Endodermal cell (in vitro differentiated cells): ENCODE results near the gene FBXO48. TPM values are rescaled to one million over a fixed set of nuclear protein-coding genes. Genes with fewer than 3 reads are reported as not detected.

Source experiments
- DNase-seq: peaks from one replicate; pipeline ENCODE4 v3.0.0-alpha.2; 2017
- H3K27ac ChIP-seq: 2 replicates; pipeline ENCODE4 v1.5.1; 2013; ENCODE audit warnings: mild to moderate bottlenecking, low read depth, low read length, moderate library complexity
- H3K27me3 ChIP-seq: 2 replicates; pipeline ENCODE4 v1.6.1; 2013; ENCODE audit warnings: mild to moderate bottlenecking, low read length, moderate library complexity; ENCODE audit not compliant: insufficient read depth, control insufficient read depth, poor library complexity, severe bottlenecking
- H3K36me3 ChIP-seq: 2 replicates; pipeline ENCODE4 v1.7.0; 2013; ENCODE audit warnings: mild to moderate bottlenecking, low read length, moderate library complexity; ENCODE audit not compliant: control insufficient read depth, insufficient read depth
- H3K4me1 ChIP-seq: one replicate; pipeline ENCODE4 v1.7.0; 2013; ENCODE audit warnings: low read length; ENCODE audit not compliant: control insufficient read depth, insufficient read depth
- H3K4me3 ChIP-seq: 2 replicates; pipeline ENCODE4 v1.5.1; 2013; ENCODE audit warnings: mild to moderate bottlenecking, low read length, moderate library complexity
- H3K9ac ChIP-seq: 2 replicates; pipeline ENCODE4 v1.6.1; 2013; ENCODE audit warnings: mild to moderate bottlenecking, low read length, moderate library complexity; ENCODE audit not compliant: poor library complexity, severe bottlenecking; ENCODE audit errors: extremely low read depth
- H3K9me3 ChIP-seq: 2 replicates; pipeline ENCODE4 v1.6.1; 2013; ENCODE audit warnings: mild to moderate bottlenecking, low read length, moderate library complexity; ENCODE audit not compliant: control insufficient read depth
- H3K27ac Mint-ChIP-seq: 2 replicates; pipeline ENCODE4 v1.8.0; 2020; ENCODE audit warnings: mixed read lengths
- H3K27me3 Mint-ChIP-seq: 2 replicates; pipeline ENCODE4 v1.8.0; 2021; ENCODE audit warnings: mild to moderate bottlenecking, mixed read lengths; ENCODE audit not compliant: insufficient read depth
- H3K36me3 Mint-ChIP-seq: 2 replicates; pipeline ENCODE4 v1.8.0; 2020; ENCODE audit warnings: low read depth, mixed read lengths
- H3K4me1 Mint-ChIP-seq: 2 replicates; pipeline ENCODE4 v1.8.0; 2020; ENCODE audit warnings: mixed read lengths
- H3K4me3 Mint-ChIP-seq: 2 replicates; pipeline ENCODE4 v1.8.0; 2020; ENCODE audit warnings: mild to moderate bottlenecking, moderate library complexity, mixed read lengths
- H3K9me3 Mint-ChIP-seq: 2 replicates; pipeline ENCODE4 v1.8.0; 2020; ENCODE audit warnings: mild to moderate bottlenecking, mixed read lengths
- WGBS, 2 experiments: methylation state at CpG; one replicate each; pipeline versions ENCODE4 v1.1.5 to v1.1.7; 2013; ENCODE audit warnings: missing lambda C conversion rate in 2 of 2, mixed read lengths in 1 of 2; ENCODE audit not compliant: insufficient coverage in 1 of 2, insufficient read length in 1 of 2; 5-methylcytosine and 5-hydroxymethylcytosine counted together
- total RNA-seq, 2 donors: library from RNA; stranded (reverse); fragmentation: NEBNext Ultra II Directional in 1 of 2; extraction: Animal tissue kit (Norgen Biotek cat#: 25700) in 1 of 2; gene quantifications; 2 replicates in 1 of 2; 3 replicates in 1 of 2; pipeline ENCODE4 v1.2.1, GENCODE V29; 2021
- TF ChIP-seq, protein P1 (sequence below): fragments of 200-600 bp; sonication (generic); conservative IDR thresholded peaks from 2 replicates; pipeline ENCODE4 v1.5.0; 2021; ENCODE audit warnings: antibody characterized with exemption, mild to moderate bottlenecking

Gene FBXO48
- total RNA-seq, 2 donors from 2014 or later: 1.3 to 1.5 TPM

DNA sequence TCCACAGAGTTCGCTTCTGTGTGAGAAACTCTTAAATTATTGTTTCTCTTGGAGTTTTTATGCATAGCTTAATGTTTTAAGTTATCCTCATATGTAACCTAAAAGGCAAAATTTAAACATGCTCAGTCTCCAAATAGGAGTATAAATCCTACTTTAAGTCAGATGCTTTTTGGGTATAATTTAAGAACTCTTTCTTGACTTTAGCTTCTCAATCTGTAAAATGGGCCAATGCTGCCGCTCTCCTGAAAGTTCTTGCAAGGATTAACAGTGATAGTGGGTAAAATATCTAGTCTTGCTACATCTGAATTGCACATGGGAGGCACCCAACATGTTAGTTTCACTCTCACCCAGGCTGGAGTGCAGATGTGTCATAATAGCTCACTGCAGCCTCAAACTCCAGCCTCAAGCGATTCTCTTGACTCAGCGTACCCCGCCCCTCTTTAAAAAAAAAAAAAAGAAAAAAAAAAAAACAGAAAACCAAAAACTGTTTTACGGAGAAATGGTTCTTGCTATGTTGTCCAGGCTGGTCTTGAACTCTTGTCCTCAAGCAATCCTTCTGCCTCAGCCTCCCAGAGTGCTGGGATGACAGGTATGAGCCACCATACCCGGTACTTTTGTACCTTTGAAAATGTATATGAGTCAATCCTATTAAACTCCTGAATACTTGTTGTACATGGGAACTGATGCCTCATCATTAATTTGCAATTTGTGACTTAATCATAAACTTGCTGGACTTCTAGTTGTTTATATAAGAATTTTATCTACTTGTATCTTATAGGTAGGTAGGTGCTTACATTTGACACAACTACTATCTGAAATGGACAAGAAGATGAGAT is 1.8 kb downstream of the FBXO48 start:
- DNase-seq: no peak
- TF ChIP-seq, protein P1, sequence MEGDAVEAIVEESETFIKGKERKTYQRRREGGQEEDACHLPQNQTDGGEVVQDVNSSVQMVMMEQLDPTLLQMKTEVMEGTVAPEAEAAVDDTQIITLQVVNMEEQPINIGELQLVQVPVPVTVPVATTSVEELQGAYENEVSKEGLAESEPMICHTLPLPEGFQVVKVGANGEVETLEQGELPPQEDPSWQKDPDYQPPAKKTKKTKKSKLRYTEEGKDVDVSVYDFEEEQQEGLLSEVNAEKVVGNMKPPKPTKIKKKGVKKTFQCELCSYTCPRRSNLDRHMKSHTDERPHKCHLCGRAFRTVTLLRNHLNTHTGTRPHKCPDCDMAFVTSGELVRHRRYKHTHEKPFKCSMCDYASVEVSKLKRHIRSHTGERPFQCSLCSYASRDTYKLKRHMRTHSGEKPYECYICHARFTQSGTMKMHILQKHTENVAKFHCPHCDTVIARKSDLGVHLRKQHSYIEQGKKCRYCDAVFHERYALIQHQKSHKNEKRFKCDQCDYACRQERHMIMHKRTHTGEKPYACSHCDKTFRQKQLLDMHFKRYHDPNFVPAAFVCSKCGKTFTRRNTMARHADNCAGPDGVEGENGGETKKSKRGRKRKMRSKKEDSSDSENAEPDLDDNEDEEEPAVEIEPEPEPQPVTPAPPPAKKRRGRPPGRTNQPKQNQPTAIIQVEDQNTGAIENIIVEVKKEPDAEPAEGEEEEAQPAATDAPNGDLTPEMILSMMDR: no peak
- H3K27ac Mint-ChIP-seq: no peak overlapping the region
- H3K4me3 ChIP-seq: peak overlapping the region; percentile 96
- H3K36me3 Mint-ChIP-seq: no peaks in the 10 kb centered on the region
- H3K4me1 Mint-ChIP-seq: peaks cover 18% of the 10 kb centered on the region
- no peak overlapping the region for H3K9ac ChIP-seq
- 95 to 97% methylated on average over 4 to 7 of the region's 7 CpGs for WGBS, 2 experiments
- no peak overlapping the region for H3K4me3 Mint-ChIP-seq
- H3K4me1 ChIP-seq: peaks cover 3% of the 10 kb centered on the region
- H3K27me3 Mint-ChIP-seq: no peaks in the 10 kb centered on the region
- no peaks in the 10 kb centered on the region for H3K9me3 Mint-ChIP-seq
- H3K36me3 ChIP-seq: no peaks in the 10 kb centered on the region
- H3K27me3 ChIP-seq: no peaks in the 10 kb centered on the region
- no peak overlapping the region for H3K27ac ChIP-seq
- H3K9me3 ChIP-seq: no peaks in the 10 kb centered on the region

DNA sequence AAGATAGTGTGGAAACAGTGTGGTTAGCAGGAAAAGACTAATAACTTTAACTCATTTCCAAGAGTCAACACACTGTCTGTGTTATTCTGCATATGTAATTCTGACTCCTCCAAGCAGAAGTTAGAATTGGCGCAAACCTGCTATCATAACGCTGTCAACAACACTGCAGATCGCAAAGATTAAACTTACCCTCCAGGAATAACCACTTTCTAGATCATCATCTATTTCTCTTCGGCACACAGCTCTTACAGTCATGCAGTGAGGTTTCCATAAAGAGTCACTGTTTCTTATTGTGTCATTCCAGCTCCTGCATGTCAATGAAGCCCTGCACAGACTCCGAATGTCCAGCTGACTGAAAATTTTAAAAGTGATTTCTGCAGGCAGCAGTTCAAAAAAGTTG is 2.4 kb downstream of the FBXO48 start:
- Mint-ChIP-seq H3K9me3 (no peaks in the 10 kb centered on the region), H3K4me1 (peaks cover 12% of the 10 kb centered on the region), H3K36me3 (no peaks in the 10 kb centered on the region), H3K27me3 (no peaks in the 10 kb centered on the region), H3K27ac (no peak overlapping the region), H3K4me3 (no peak overlapping the region)
- Histone ChIP-seq H3K27me3 (no peaks in the 10 kb centered on the region), H3K36me3 (no peaks in the 10 kb centered on the region), H3K9me3 (no peaks in the 10 kb centered on the region), H3K4me3 (no peak overlapping the region), H3K9ac (no peak overlapping the region), H3K27ac (no peak overlapping the region), H3K4me1 (peaks cover under 1% of the 10 kb centered on the region)
- no peak for DNase-seq
- TF ChIP-seq, protein P1: no peak
- WGBS, 2 experiments: 94 to 96% methylated on average over 5 of the region's 5 CpGs

DNA sequence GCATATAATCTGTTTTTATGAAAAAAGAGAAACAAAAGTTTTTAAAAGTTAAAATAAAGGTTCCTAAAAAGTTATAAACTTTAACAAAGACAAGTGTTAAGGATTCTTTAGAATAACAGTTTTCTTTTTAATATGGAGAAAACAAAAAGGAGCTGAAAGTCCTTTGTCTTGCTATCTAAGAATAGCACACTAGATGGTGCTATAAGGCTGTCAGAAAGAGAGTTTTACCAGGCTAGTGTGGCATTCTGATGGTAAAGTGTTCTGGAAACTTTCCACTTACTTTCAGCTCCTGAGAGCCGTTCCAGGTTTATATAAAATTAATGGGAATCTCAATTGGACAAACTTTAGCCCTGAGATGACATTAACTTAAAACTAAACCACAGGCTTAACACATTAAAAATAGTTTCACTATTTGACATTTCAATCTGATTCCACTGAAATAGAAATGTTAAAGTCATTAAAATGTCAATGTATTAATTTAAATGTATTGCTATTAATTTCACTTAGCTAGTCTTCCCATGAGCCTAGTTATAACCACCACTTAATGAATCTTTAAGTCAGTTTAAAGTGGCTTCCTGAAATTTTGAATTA is 3.7 kb downstream of the FBXO48 start:
- Mint-ChIP-seq H3K36me3 (no peaks in the 10 kb centered on the region), H3K9me3 (no peaks in the 10 kb centered on the region), H3K27me3 (no peaks in the 10 kb centered on the region), H3K27ac (no peak overlapping the region), H3K4me1 (no peaks in the 10 kb centered on the region), H3K4me3 (no peak overlapping the region)
- no peaks in the 10 kb centered on the region for H3K4me1 ChIP-seq
- TF ChIP-seq, protein P1: peak; percentile 89
- H3K27ac ChIP-seq: no peak overlapping the region
- no peaks in the 10 kb centered on the region for H3K27me3 ChIP-seq
- H3K4me3 ChIP-seq: no peak overlapping the region
- DNase-seq: no peak
- no peaks in the 10 kb centered on the region for H3K36me3 ChIP-seq
- H3K9me3 ChIP-seq: no peaks in the 10 kb centered on the region
- whole genome bisulfite sequencing, 2 experiments: 67% methylated on average over 1 of the region's 1 CpG; no CpG with 5 or more reads in 1 of the 2 experiments
- no peak overlapping the region for H3K9ac ChIP-seq
